Transverse colon (tissue), 4 donors: Measurements from ENCODE around the gene LYRM4. TPM values are rescaled to one million over a fixed set of nuclear protein-coding genes. Genes with fewer than 3 reads are reported as not detected.

ENCODE experiments used
- DNase-seq: peaks from one replicate; pipeline ENCODE4 v3.0.0-alpha.2; 2019
- H3K27ac ChIP-seq, 4 donors: fragments of 200-600 bp; sonication (generic); 2 replicates each; pipeline ENCODE4 v1.5.1; 2016 to 2018; ENCODE audit warnings: inconsistent platforms in 4 of 4
- H3K27me3 ChIP-seq: fragments of 200-600 bp; sonication (generic); 2 replicates; pipeline ENCODE4 v1.5.1; 2017; ENCODE audit warnings: inconsistent platforms
- H3K36me3 ChIP-seq, 4 donors: fragments of 200-600 bp; sonication (generic); 2 replicates each; pipeline ENCODE4 v1.5.1; 2017 to 2019; ENCODE audit warnings: inconsistent platforms in 4 of 4
- H3K4me1 ChIP-seq, 4 donors: fragments of 200-600 bp; sonication (generic); 2 replicates each; pipeline ENCODE4 v1.5.1; 2017 to 2020; ENCODE audit warnings: inconsistent platforms in 4 of 4
- H3K4me3 ChIP-seq, 4 donors: fragments of 200-600 bp; sonication (generic); 1 replicate in 1 of 4; 2 replicates in 3 of 4; pipeline versions ENCODE4 v1.5.1 to v1.6.1; 2017 to 2019; ENCODE audit warnings: inconsistent platforms in 4 of 4
- H3K9me3 ChIP-seq, 2 donors: fragments of 200-600 bp; sonication (generic); 2 replicates each; pipeline ENCODE4 v1.5.1; 2017 to 2019; ENCODE audit warnings: inconsistent platforms in 2 of 2
- CTCF ChIP-seq, 5 experiments: fragments of 200-600 bp in 3 of 5; fragments of 450-650 bp in 2 of 5; sonication (generic) in 3 of 5; IDR thresholded peaks; 1 replicate in 2 of 5; 2 replicates in 3 of 5; pipeline ENCODE4 v1.5.1; 2016 to 2017; ENCODE audit warnings: antibody characterized with exemption in 5 of 5, inconsistent platforms in 3 of 5, mild to moderate bottlenecking in 2 of 5, moderate library complexity in 1 of 5
- EP300 ChIP-seq: sonication (generic); formaldehyde crosslinking; IDR thresholded peaks from one replicate; pipeline ENCODE4 v1.6.1; 2017; ENCODE audit warnings: antibody characterized with exemption, low read depth
- POLR2A ChIP-seq: fragments of 450-650 bp; IDR thresholded peaks from one replicate; pipeline ENCODE4 v1.6.1; 2016; ENCODE audit warnings: antibody characterized with exemption, mild to moderate bottlenecking, moderate library complexity
- POLR2AphosphoS5 ChIP-seq, 3 donors: sonication (generic); formaldehyde crosslinking; IDR thresholded peaks; one replicate each; pipeline ENCODE4 v1.6.1; 2016; ENCODE audit warnings: antibody characterized with exemption in 3 of 3
- WGBS, 2 donors: methylation state at CpG; one replicate each; pipeline ENCODE4 v1.1.5; 2018; ENCODE audit warnings: low coverage in 1 of 2; 5-methylcytosine and 5-hydroxymethylcytosine counted together
- in situ Hi-C, 4 donors: fragments of 200-750 bp; cut with MboI; loops; one replicate each; pipeline versions ENCODE4 v1.15.0 to v1.15.1; 2017; ENCODE audit warnings: low sequenced_read_pairs in 3 of 4, low pct_ligation_motif_present in 1 of 4, low pct_unique_long_range_greater_than_20kb in 1 of 4
- intact Hi-C: fragments of 100-400 bp; cut with DNase I; formaldehyde crosslinking; loops from one replicate; pipeline ENCODE4 v1.15.1; 2023; ENCODE audit warnings: low total_unique reads
- total RNA-seq, 4 donors: library from RNA; depleted of rRNA; stranded (reverse); fragments of >200 nt; gene quantifications; one replicate each; pipeline ENCODE4 v1.1.0, GENCODE V29; 2016

The LYRM4 gene
- total RNA-seq, 4 donors from 2014 or later, result 3.0 to 14.0 (median 6.9) TPM

GRCh38 chr6:5250451-5250850 lies 10.3 kb downstream of the LYRM4 start:
- no peak for TF ChIP-seq POLR2AphosphoS5 (IDR thresholded peaks at IDR 0.05)
- TF ChIP-seq EP300, result no peak
- no peak for TF ChIP-seq POLR2A
- TF ChIP-seq CTCF (IDR thresholded peaks at IDR 0.05), result no peak
- H3K4me3 ChIP-seq, result no peak overlapping the region
- DNase-seq, result no peak
- H3K27ac ChIP-seq, result no peak overlapping the region
- no peaks in the 10 kb centered on the region for H3K27me3 ChIP-seq
- WGBS, 2 donors, result 85 to 96% methylated on average over 3 of the region's 3 CpGs
- H3K36me3 ChIP-seq, result no peaks in the 10 kb centered on the region
- H3K9me3 ChIP-seq, result no peaks in the 10 kb centered on the region
- in situ Hi-C loops (no loop called here), intact Hi-C loops (no loop called here)
- H3K4me1 ChIP-seq, result no peaks in the 10 kb centered on the region

- no peak for DNase-seq
- no peaks in the 10 kb centered on the region for H3K27me3 ChIP-seq
- H3K4me3 ChIP-seq, result no peak overlapping the region
- no peaks in the 10 kb centered on the region for H3K9me3 ChIP-seq
- H3K36me3 ChIP-seq, result no peaks in the 10 kb centered on the region
- WGBS, 2 donors, result 76 to 88% methylated on average over 5 of the region's 5 CpGs
- intact Hi-C loops, result no loop called here
- TF ChIP-seq POLR2A, result no peak
- no peak for TF ChIP-seq EP300
- TF ChIP-seq CTCF (IDR thresholded peaks at IDR 0.05), result no peak
- TF ChIP-seq POLR2AphosphoS5 (IDR thresholded peaks at IDR 0.05), result no peak
- no peak overlapping the region for H3K27ac ChIP-seq
- no peaks in the 10 kb centered on the region for H3K4me1 ChIP-seq
- in situ Hi-C loops, result no loop called here
Measured at GRCh38 chr6:5249451-5250122, 11.2 kb downstream of the LYRM4 start.

- no peaks in the 10 kb centered on the region for H3K36me3 ChIP-seq
- H3K4me1 ChIP-seq, result no peaks in the 10 kb centered on the region
- intact Hi-C loops, result no loop called here
- no peak for DNase-seq
- no peak for TF ChIP-seq POLR2AphosphoS5 (IDR thresholded peaks at IDR 0.05)
- 90 to 94% methylated on average over 3 to 9 of the region's 9 CpGs for WGBS, 2 donors
- H3K27ac ChIP-seq, result no peak overlapping the region
- H3K4me3 ChIP-seq, result no peak overlapping the region
- H3K9me3 ChIP-seq, result no peaks in the 10 kb centered on the region
- in situ Hi-C loops, result no loop called here
- H3K27me3 ChIP-seq, result no peaks in the 10 kb centered on the region
Measured at GRCh38 chr6:5248302-5249098, 12.2 kb downstream of the LYRM4 start.

GRCh38 chr6:5247201-5247600 lies 13.5 kb downstream of the LYRM4 start:
- Histone ChIP-seq H3K36me3 (no peaks in the 10 kb centered on the region), H3K9me3 (no peaks in the 10 kb centered on the region), H3K4me1 (no peaks in the 10 kb centered on the region), H3K4me3 (no peak overlapping the region), H3K27me3 (no peaks in the 10 kb centered on the region), H3K27ac (no peak overlapping the region)
- WGBS, 2 donors, result 83 to 97% methylated on average over 1 to 2 of the region's 2 CpGs
- no peak for DNase-seq
- in situ Hi-C loops (no loop called here), intact Hi-C loops (no loop called here)
- TF ChIP-seq POLR2A, result no peak
- no peak for TF ChIP-seq EP300
- no peak for TF ChIP-seq CTCF (IDR thresholded peaks at IDR 0.05)
- TF ChIP-seq POLR2AphosphoS5 (IDR thresholded peaks at IDR 0.05), result no peak
